Measurements from ENCODE around the gene KIF17. TPM values are rescaled to one million over a fixed set of nuclear protein-coding genes. Genes with fewer than 3 reads are reported as not detected.
A peak's percentile ranks its signal among the peaks of the same experiment; 100 is the strongest.

Gene KIF17
- total RNA-seq, 1 donor from 2014 or later: 0.09 TPM

DNA sequence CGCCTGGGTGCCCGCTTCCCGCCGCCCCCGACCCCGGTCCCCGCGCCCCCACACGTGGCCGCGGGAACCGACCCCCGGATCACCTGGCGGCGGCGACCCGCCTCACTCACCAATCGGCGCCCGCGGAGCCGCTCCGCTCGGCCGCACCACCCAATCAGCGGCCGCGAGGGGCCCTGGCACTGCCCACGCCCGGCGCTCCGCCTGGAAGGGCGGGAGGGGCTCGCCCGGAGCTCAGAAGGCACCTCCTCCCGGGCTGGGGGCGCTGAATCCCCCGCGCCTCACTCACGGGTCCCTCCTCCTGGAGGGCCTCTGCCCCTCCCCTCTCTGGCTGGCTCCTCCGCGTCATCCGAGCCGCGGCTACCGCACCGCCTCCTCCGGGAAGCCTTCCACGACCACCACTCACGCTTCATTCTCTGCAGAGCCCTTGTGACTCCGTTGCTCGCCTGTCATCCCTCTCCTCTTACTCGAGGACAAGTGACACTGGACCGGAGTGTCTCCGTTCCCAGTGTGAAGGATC is 14.3 kb upstream of the KIF17 start:
- Mint-ChIP-seq H3K27ac (no peak overlapping the region), H3K27me3 (ENCODE audit: low read depth) (peaks cover 37% of the 10 kb centered on the region), H3K4me3 (ENCODE audit: low read depth) (peak overlapping the region; percentile 84), H3K4me1 (ENCODE audit: low read depth) (peaks cover 11% of the 10 kb centered on the region), H3K36me3 (ENCODE audit: low read depth) (peaks cover 12% of the 10 kb centered on the region), H3K9me3 (no peaks in the 10 kb centered on the region)
- intact Hi-C loops (cut with micrococcal nuclease): loop anchor here (2.0 kb wide), 1 partner anchor 55 kb away; the partner anchor contains the start of gene HP1BP3
- no peak for DNase-seq (ENCODE audit: low spot score)

DNA sequence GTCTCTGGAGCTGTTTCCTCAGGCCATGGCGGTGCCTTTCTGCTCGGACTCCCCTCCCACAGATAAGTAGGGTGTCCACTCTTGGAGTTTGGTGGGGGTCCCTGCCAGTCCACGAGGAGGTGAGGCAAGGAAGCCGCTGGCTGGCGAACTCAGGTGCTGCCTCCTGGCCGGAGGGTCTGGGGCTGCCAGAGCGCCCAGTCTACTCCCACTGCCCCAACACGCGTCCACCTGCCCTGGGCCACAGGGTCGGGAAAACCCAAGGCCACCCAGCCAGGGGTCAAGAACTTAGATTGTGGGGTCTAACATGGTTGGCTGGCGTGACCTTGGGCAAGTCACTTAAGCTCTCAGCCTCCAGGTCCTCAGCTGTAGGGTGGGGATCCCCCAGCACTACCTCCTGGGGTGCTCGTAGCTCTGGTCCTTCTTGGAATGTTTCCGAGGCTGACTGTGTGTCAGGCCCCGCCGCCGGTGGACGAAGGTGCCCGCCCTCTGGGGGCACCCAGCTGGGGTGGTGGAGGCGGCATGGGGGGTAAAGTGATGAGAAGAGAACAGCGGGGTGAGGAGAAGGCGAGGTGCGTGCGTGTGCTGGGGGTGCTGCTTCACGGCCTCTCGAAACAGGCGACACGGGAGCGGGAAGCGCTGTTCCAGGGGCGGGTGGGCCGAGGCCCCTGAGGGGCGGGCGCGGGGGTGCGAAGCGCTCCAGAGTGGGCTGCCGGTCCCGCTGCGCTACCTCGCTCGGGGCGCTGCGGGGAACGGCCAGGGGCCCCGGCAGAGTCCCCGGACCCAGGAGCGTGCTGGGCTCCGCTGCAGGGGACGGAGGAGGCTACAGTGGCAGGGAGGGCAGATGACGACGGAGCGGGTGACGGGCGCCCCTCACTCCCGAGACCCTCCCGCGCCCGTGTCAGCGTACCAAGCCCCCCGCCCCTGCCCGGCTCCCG is 13.5 kb upstream of the KIF17 start:
- Mint-ChIP-seq H3K27ac (no peak overlapping the region), H3K9me3 (no peaks in the 10 kb centered on the region), H3K36me3 (ENCODE audit: low read depth) (peaks cover 8% of the 10 kb centered on the region), H3K4me1 (ENCODE audit: low read depth) (peaks cover 11% of the 10 kb centered on the region), H3K27me3 (ENCODE audit: low read depth) (peaks cover 37% of the 10 kb centered on the region), H3K4me3 (ENCODE audit: low read depth) (peak overlapping the region; percentile 72)
- intact Hi-C loops (cut with micrococcal nuclease): no loop called here
- no peak for DNase-seq (ENCODE audit: low spot score)

DNA sequence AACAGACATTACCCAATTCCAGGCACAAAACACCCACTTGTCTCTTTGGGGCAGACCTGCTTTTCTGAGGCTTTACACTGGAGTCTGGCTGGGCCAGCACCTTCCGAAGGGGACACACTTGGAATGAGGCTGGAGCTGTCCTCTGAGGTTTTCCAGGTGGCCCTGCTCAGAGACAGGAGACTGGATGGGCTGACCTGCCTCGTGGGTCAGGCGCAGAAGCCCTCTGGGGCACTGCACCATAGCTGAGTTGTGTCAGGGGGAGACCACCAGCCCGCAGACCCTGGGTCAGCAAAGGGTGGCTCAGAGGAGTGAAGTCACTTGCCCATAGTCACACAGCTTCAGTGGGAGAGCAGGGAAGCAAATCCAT is 12.9 kb upstream of the KIF17 start:
- Mint-ChIP-seq H3K4me1 (ENCODE audit: low read depth) (peaks cover 11% of the 10 kb centered on the region), H3K4me3 (ENCODE audit: low read depth) (peak overlapping the region; percentile 72)
- no peak for DNase-seq (ENCODE audit: low spot score)

DNA sequence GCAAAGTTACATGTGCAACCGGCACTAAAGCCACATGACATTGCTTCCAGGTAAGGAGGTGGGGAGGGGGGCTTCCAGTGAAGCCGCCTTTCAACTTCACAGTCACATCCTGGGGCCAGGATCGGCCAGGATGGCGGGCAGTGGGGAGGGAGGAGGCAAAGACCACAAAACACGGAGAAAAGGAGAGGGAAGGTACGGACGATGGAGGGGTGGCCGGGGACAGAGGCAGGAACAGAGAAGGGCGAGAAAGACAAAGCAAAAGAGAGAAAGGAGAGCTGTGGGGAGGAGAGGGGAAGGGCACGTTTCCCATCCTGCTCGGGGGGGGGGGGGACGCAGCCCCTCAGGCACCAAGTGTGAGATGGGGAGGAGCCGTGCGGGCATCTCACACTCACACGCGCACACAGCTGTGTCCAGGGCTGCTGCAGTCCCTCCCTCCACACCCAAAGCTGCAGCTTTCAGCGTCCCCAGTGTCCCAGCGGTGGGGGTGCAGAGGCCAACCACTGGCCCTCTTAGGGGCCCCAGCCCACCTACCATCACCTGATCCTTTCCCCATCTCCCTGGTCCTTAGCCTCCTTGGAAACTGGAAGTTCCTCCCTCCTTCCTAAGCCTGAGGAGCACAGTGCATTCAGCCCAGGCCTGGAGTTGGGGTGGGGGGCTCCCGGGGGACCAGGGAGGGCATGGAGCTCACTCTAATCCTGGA is 12.3 kb upstream of the KIF17 start:
- Mint-ChIP-seq H3K9me3 (no peaks in the 10 kb centered on the region), H3K27ac (no peak overlapping the region), H3K27me3 (ENCODE audit: low read depth) (peaks cover 37% of the 10 kb centered on the region), H3K36me3 (ENCODE audit: low read depth) (no peaks in the 10 kb centered on the region), H3K4me1 (ENCODE audit: low read depth) (peaks cover 11% of the 10 kb centered on the region), H3K4me3 (ENCODE audit: low read depth) (peak overlapping the region; percentile 18)
- intact Hi-C loops (cut with micrococcal nuclease): no loop called here
- DNase-seq (ENCODE audit: low spot score): no peak

More for the DNA sequence above, 12.9 kb upstream of the KIF17 start:
- peaks cover 37% of the 10 kb centered on the region for H3K27me3 Mint-ChIP-seq (ENCODE audit: low read depth)
- H3K9me3 Mint-ChIP-seq: no peaks in the 10 kb centered on the region
- H3K27ac Mint-ChIP-seq: no peak overlapping the region
- H3K36me3 Mint-ChIP-seq (ENCODE audit: low read depth): peaks cover 3% of the 10 kb centered on the region
- intact Hi-C loops (cut with micrococcal nuclease): no loop called here

DNA sequence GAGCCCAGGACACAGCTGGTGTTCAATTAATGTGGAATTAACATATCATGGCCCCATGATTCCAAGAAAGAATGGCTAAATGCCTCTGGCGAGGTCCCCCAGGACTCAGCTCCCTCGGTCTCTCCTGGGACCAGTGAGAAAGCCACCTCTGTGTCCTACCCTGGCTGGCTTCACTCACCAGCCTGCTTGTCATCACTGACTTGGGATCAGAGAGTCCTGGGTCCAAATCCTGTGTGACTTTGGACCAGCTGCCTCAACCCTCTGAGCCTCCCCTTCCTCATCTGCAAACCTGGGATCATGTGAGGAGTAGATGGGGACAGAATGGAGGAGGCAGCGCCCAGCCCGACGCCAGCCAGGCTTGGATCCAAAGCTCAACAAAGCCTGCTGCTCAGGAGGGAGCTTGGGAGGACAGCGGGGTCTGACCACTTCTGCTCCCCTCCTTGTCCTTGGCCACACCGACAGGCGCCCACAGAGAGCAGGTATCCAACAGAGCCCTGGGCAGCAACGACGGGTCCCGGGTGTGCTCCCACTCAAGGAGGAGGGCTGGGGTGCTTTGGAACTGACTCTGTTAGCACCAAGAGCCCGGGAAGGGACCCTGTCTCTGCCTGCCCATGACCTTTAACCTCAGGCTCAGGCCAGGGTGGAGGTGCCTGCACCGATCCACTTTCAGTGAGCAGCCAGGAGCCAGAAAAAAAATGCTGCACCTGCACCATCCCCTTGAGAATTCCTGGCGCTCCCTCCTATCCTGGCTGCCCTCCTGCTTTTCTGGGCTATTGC is 11.5 kb upstream of the KIF17 start:
- intact Hi-C loops (cut with micrococcal nuclease): no loop called here
- Mint-ChIP-seq H3K4me1 (ENCODE audit: low read depth) (peaks cover 11% of the 10 kb centered on the region), H3K27me3 (ENCODE audit: low read depth) (peaks cover 37% of the 10 kb centered on the region), H3K27ac (no peak overlapping the region), H3K4me3 (ENCODE audit: low read depth) (no peak overlapping the region), H3K9me3 (no peaks in the 10 kb centered on the region), H3K36me3 (ENCODE audit: low read depth) (no peaks in the 10 kb centered on the region)
- DNase-seq (ENCODE audit: low spot score): no peak

DNA sequence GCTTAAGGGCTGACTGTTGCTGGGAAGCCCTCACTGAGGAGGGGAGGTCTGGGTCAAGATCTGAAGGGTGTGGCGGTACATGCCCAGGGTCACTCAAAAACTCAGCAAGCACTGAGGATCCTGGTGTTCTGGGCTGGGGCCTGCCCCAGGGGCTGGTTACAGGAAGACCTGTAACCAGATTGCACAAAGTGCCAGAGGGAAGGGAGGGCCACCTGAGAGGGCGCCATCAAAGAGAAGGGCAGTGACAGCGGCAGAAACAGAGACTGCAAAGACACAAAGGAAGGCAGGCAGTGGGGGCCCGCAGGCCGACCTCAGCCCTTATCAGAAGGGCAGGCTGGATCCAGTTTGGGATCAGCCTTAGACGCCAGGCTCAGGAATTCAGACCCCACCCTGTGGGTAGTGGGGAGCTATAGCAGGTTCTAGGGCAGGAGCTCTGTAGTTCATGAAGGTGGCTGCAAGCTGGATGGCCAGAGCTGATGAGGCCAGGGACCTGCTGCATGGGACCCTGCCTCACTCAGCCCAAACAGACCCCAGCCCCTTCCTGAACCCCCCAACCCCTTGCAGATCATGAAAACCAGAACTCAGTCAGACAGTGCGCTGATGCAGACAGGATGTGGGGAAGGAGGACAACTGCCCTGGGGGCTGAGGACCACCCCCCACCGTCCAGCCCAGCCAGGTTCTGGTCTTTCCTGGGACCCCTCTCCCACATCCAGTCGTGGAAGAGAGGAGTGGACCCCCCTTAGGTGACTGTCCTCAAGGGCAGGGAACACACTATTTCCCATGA is 10.8 kb upstream of the KIF17 start:
- no peak overlapping the region for H3K27ac Mint-ChIP-seq
- no peaks in the 10 kb centered on the region for H3K9me3 Mint-ChIP-seq
- peaks cover 11% of the 10 kb centered on the region for H3K4me1 Mint-ChIP-seq (ENCODE audit: low read depth)
- intact Hi-C loops (cut with micrococcal nuclease): no loop called here
- no peak for DNase-seq (ENCODE audit: low spot score)
- no peaks in the 10 kb centered on the region for H3K36me3 Mint-ChIP-seq (ENCODE audit: low read depth)
- peaks cover 37% of the 10 kb centered on the region for H3K27me3 Mint-ChIP-seq (ENCODE audit: low read depth)
- H3K4me3 Mint-ChIP-seq (ENCODE audit: low read depth): no peak overlapping the region

DNA sequence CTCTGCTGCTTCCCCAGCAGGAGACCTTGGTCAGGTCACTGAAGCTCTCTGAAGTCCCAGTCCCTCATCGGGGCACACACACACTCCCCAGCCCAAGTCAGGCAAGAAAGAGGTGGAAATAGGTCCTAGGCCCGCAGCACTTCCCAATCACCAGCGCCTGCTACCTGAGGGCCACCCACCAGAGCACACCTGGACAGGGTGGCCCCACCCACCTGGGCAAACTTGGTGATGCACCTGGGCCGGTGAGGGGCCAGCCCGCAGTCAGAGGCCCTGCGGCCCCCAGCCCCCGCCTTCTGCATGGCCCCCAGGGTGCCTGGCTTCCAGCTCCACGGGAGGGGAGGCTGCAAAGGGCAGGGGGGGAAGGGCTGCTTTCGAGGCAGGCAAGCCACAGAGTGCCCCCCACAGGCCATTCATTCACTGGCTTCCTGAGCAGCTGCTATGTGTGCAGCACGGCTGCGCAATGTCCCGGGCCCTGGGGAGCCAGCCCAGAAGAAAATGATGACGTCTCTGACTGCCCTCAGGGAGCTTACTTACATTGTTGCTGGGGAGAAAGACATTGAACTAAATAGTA is 10.0 kb upstream of the KIF17 start:
- H3K27me3 Mint-ChIP-seq (ENCODE audit: low read depth): peaks cover 35% of the 10 kb centered on the region
- no peaks in the 10 kb centered on the region for H3K9me3 Mint-ChIP-seq
- H3K4me1 Mint-ChIP-seq (ENCODE audit: low read depth): peaks cover 7% of the 10 kb centered on the region
- intact Hi-C loops (cut with micrococcal nuclease): no loop called here
- H3K4me3 Mint-ChIP-seq (ENCODE audit: low read depth): no peak overlapping the region
- no peak for DNase-seq (ENCODE audit: low spot score)
- H3K27ac Mint-ChIP-seq: no peak overlapping the region
- no peaks in the 10 kb centered on the region for H3K36me3 Mint-ChIP-seq (ENCODE audit: low read depth)

DNA sequence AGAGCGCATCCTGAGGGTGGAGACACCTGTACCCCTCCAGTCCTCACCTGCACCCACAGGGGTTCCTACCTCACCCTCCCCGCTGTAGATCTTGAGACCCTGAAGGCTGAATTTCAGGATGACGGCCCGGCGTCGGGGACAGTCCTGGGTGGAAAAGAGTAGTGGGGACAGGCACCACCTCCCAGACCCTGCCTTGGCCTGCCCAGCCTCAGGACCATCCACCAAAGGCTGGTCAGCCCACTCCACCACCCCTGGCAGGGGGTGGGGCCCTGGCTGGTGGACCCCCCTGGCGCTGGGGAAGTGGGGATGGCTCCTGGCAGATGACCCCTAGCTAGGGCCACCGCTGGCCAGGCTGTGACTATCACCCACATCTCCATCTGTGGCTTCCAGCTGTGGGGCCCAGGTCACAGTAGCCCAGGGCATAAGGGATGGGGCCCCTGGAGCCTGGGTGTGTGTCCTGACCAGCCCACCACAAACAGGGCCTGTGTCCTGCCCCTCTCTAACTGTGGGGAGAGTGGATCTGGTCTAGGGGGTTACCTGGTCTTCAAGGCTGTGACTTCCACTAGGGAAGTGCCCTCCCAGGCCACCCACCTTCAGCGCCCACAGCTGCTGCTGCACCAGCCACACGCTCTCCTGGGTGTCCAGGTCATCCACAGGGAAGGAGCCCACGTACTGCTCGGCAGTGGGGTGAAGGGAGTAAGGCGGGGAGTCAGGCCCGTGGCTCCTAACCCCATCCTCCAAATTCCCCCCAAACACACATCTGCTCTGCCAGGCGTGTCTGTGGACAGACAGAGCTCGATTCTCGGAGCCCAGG is 9.3 kb upstream of the KIF17 start:
- H3K4me3 Mint-ChIP-seq (ENCODE audit: low read depth): no peak overlapping the region
- DNase-seq (ENCODE audit: low spot score): no peak

DNA sequence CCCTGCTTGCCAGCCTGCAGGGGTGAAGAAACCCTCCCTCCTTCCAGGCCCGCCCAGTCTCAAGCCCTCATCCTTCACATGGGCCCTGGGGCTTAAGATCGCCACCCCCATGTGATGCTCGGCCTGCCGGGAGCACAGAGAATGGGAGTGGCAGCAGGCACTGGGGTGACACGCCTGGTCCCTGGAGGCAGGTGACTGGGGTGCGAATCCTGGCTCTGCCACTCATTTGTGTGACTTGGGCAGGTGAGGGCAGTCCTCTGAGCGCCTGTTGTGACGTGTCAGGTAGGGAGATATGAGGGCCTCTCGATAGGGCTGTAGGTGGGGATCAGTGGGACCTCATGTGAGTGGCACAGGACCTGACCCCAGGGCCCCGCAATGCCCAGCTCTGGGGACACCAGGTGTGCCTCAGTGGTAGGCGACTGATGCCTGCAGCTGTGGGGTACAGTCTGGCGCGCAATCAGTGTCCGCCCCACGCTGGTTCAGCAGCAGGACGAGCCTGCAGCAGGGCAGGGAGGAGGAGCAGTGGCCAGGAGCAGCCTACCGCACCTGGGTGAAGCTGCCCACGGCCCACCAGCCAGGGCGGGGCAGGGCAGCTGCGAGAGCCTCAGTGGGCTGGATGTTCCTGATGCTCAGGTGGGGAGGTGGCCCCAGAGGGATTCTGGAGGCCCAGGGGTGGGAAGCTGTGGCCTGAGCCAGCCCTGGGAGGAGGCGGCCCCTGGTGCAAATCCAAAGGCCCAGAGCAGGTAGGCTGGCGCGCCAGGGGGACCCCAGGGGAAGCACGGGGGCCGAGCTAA is 8.5 kb upstream of the KIF17 start:
- H3K36me3 Mint-ChIP-seq (ENCODE audit: low read depth): no peaks in the 10 kb centered on the region
- no peak overlapping the region for H3K27ac Mint-ChIP-seq
- peaks cover under 1% of the 10 kb centered on the region for H3K4me1 Mint-ChIP-seq (ENCODE audit: low read depth)
- intact Hi-C loops (cut with micrococcal nuclease): no loop called here
- no peak overlapping the region for H3K4me3 Mint-ChIP-seq (ENCODE audit: low read depth)
- no peaks in the 10 kb centered on the region for H3K9me3 Mint-ChIP-seq
- H3K27me3 Mint-ChIP-seq (ENCODE audit: low read depth): peaks cover 30% of the 10 kb centered on the region
- DNase-seq (ENCODE audit: low spot score): no peak

More for the DNA sequence above, 9.3 kb upstream of the KIF17 start:
- Mint-ChIP-seq H3K36me3 (ENCODE audit: low read depth) (no peaks in the 10 kb centered on the region), H3K27ac (no peak overlapping the region), H3K27me3 (ENCODE audit: low read depth) (peaks cover 32% of the 10 kb centered on the region), H3K9me3 (no peaks in the 10 kb centered on the region), H3K4me1 (ENCODE audit: low read depth) (peaks cover 2% of the 10 kb centered on the region)
- intact Hi-C loops (cut with micrococcal nuclease): no loop called here

DNA sequence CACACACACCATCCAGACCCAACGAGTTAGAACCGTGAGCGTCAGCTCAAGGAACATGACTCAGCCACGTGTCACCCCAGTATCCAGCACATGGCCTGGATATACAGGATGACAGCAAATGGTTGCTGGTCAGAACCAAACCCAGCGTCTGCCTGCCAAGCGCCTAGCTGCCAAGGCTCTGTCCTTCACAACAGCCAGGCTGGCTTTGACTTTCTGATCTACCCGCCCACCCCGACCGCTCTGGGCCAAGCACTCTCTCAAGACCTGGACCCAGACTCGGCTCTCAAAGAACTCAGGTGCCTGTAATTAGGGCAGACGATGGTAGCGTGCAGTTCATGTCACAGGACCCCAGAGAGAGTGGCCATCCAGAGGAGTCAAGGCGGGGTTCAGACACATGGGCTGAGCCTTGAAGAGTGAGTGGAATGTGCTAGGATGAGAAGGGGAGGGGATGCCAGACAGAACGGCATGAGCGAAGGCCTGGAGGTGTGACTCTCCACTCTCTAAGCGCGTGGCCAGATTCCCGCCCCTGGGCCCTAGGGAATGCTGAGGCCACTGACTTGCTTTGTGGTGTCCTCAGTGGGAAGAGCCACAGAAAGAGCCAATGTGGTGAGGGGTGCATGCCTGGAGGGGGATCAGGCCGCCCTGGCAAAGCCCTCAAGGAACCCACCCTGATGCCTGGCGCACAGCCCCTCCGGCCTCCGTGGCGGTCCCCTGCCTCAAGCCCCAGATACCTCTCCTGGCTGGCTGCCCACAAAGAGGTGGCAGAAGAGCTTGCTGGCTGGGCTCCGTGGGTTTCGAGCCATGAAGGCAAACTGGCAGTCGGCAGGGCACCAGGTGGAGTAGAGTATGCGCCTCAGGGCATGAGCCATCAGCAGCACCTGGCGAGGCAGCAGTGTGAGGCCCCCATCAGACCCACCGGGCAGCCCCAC is 7.6 kb upstream of the KIF17 start:
- peaks cover 29% of the 10 kb centered on the region for H3K27me3 Mint-ChIP-seq (ENCODE audit: low read depth)
- H3K9me3 Mint-ChIP-seq: no peaks in the 10 kb centered on the region
- no peaks in the 10 kb centered on the region for H3K4me1 Mint-ChIP-seq (ENCODE audit: low read depth)
- no peak overlapping the region for H3K27ac Mint-ChIP-seq
- intact Hi-C loops (cut with micrococcal nuclease): no loop called here
- H3K36me3 Mint-ChIP-seq (ENCODE audit: low read depth): no peaks in the 10 kb centered on the region
- no peak overlapping the region for H3K4me3 Mint-ChIP-seq (ENCODE audit: low read depth)
- no peak for DNase-seq (ENCODE audit: low spot score)

All from activated T-helper 2 cell treated with anti-CD3 and anti-CD28 coated beads, Interferon-gamma antibody, Interleukin-2, Interleukin-4, amounts not matched to agents 10 μg/mL and 5 μg/mL and 100 μg/mL, durations not matched to agents 14 hours and 24 hours and 36 hours (primary cell).